HepG2 (cell line): ENCODE results near the gene PAFAH1B2. TPM values are rescaled to one million over a fixed set of nuclear protein-coding genes. Genes with fewer than 3 reads are reported as not detected.

Experiments used
- ATAC-seq: fragments of 200-7000 bp; cut with Tn5 transposase; 3 replicates; pipeline ENCODE4 v1.9.1; 2020; ENCODE audit warnings: mild to moderate bottlenecking, moderate library complexity
- BruUV-seq: library from RNA; stranded (reverse); fragments of 400-500 nt; replicated peaks from 2 replicates; lab custom pipeline; 2021; lab: Mats Ljungman, UMichigan
- CTCF ChIA-PET: fragments of 300-600 bp; formaldehyde crosslinking; extraction: SDS; loops from one replicate; lab custom pipeline; 2021; ENCODE audit warnings: low total read pairs, inconsistent platforms, low intra/inter-chr PET ratio; lab: Yijun Ruan, JAX
- POLR2A ChIA-PET: fragments of 350-600 bp; sonication (Branson Sonifier 250); formaldehyde crosslinking; loops from one replicate; lab custom pipeline; 2020; ENCODE audit warnings: antibody characterized with exemption, inconsistent platforms; lab: Yijun Ruan, JAX
- DNase-seq: peaks from one replicate; pipeline ENCODE4 v3.0.0-alpha.2; 2015; ENCODE audit warnings: low spot score
- FAIRE-seq: peaks from 3 replicates; lab custom pipeline; 2011; peaks lifted over from hg19 to GRCh38; lab: Jason Lieb, UNC
- H2AFZ ChIP-seq: one replicate; pipeline ENCODE4 v1.6.1; 2011; ENCODE audit warnings: low read length, inconsistent platforms
- H3K27ac ChIP-seq: fragments of 300-600 bp; 3 replicates; pipeline ENCODE4 v1.8.0; 2011; ENCODE audit warnings: mixed run types, mild to moderate bottlenecking, mixed read lengths, low read length, inconsistent platforms; ENCODE audit not compliant: insufficient read depth; ENCODE audit errors: extremely low read length
- H3K27me3 ChIP-seq, 2 experiments: fragments of 200-600 bp in 1 of 2; 2 replicates in 1 of 2; 3 replicates in 1 of 2; pipeline versions ENCODE4 v1.6.0 to v1.8.0; 2011; ENCODE audit warnings: low read length in 2 of 2, mild to moderate bottlenecking in 2 of 2, moderate library complexity in 2 of 2, inconsistent platforms in 1 of 2; ENCODE audit not compliant: insufficient read depth in 2 of 2, control insufficient read depth in 1 of 2
- H3K36me3 ChIP-seq, 2 experiments: fragments of 200-600 bp in 1 of 2; replicated peaks in 1 of 2; 2 replicates in 1 of 2; 3 replicates in 1 of 2; pipeline versions ENCODE4 v1.5.1 to v1.8.0; 2011; ENCODE audit warnings: low read length in 2 of 2, inconsistent platforms in 1 of 2; ENCODE audit not compliant: insufficient read depth in 2 of 2, control insufficient read depth in 1 of 2
- H3K4me1 ChIP-seq: 2 replicates; pipeline ENCODE4 v1.5.1; 2012; ENCODE audit warnings: low read length, inconsistent platforms; ENCODE audit not compliant: insufficient read depth
- H3K4me2 ChIP-seq: 2 replicates; pipeline ENCODE4 v1.6.0; 2011; ENCODE audit warnings: low read depth, low read length, inconsistent platforms
- H3K4me3 ChIP-seq, 3 experiments: fragments of 200-600 bp in 1 of 3; sonication (generic), shearing (Covaris generic) in 1 of 3; replicated peaks in 1 of 3; 2 replicates each; pipeline ENCODE4 v1.5.1; 2011 to 2016; ENCODE audit warnings: low read length in 3 of 3, inconsistent platforms in 2 of 3, low read depth in 2 of 3, mild to moderate bottlenecking in 2 of 3, control low read depth in 1 of 3, mixed read lengths in 1 of 3; ENCODE audit not compliant: insufficient read depth in 1 of 3
- H3K79me2 ChIP-seq: one replicate; pipeline ENCODE4 v1.6.1; 2011; ENCODE audit warnings: low read length, inconsistent platforms; ENCODE audit not compliant: insufficient read depth
- H3K9ac ChIP-seq: 2 replicates; pipeline ENCODE4 v1.6.0; 2011; ENCODE audit warnings: mild to moderate bottlenecking, low read depth, low read length, inconsistent platforms; ENCODE audit not compliant: insufficient read depth
- H3K9me3 ChIP-seq: 2 replicates; pipeline ENCODE4 v1.5.1; 2012; ENCODE audit warnings: mild to moderate bottlenecking, low read length
- H4K20me1 ChIP-seq: 2 replicates; pipeline ENCODE4 v1.6.0; 2011; ENCODE audit warnings: inconsistent platforms, mild to moderate bottlenecking, low read length, moderate library complexity; ENCODE audit not compliant: insufficient read depth
- ELF1 ChIP-seq: sonication (generic); formaldehyde crosslinking; IDR thresholded peaks from 2 replicates; pipeline ENCODE4 v1.4.0; 2020; ENCODE audit warnings: missing genetic modification reagents
- HIC2 ChIP-seq: sonication (generic); formaldehyde crosslinking; IDR thresholded peaks from 2 replicates; pipeline ENCODE4 v1.9.0; 2022; ENCODE audit warnings: low read depth, missing genetic modification reagents
- HOXA9 ChIP-seq: sonication (generic); formaldehyde crosslinking; IDR thresholded peaks from 2 replicates; pipeline ENCODE4 v1.8.1; 2022; ENCODE audit warnings: missing genetic modification reagents, mild to moderate bottlenecking, moderate library complexity, borderline replicate concordance
- JUN ChIP-seq: sonication (generic); formaldehyde crosslinking; IDR thresholded peaks from 2 replicates; pipeline ENCODE4 v1.4.0; 2020; ENCODE audit warnings: mild to moderate bottlenecking, missing genetic modification reagents
- KLF12 ChIP-seq: sonication (generic); formaldehyde crosslinking; IDR thresholded peaks from 2 replicates; pipeline ENCODE4 v1.4.0; 2020; ENCODE audit warnings: missing genetic modification reagents, borderline replicate concordance
- MYNN ChIP-seq: sonication (generic); formaldehyde crosslinking; IDR thresholded peaks from 2 replicates; pipeline ENCODE4 v1.4.0; 2020; ENCODE audit warnings: mild to moderate bottlenecking, low read depth, missing genetic modification reagents
- RFXANK ChIP-seq: IDR thresholded peaks from 2 replicates; pipeline ENCODE4 v1.6.1; 2016
- ZBTB8A ChIP-seq: sonication (generic); formaldehyde crosslinking; IDR thresholded peaks from 2 replicates; pipeline ENCODE4 v1.4.0; 2020; ENCODE audit warnings: mild to moderate bottlenecking, low read depth, missing genetic modification reagents, borderline replicate concordance
- ZFP90 ChIP-seq: sonication (generic); formaldehyde crosslinking; IDR thresholded peaks from 2 replicates; pipeline ENCODE4 v1.8.0; 2022; ENCODE audit warnings: missing genetic modification reagents, mild to moderate bottlenecking, inconsistent platforms, borderline replicate concordance
- ZNF143 ChIP-seq: sonication (generic); formaldehyde crosslinking; IDR thresholded peaks from 2 replicates; pipeline ENCODE4 v1.4.0; 2020; ENCODE audit warnings: missing genetic modification reagents
- WGBS: methylation state at CpG from one replicate; pipeline ENCODE4 v1.1.6; 2017; ENCODE audit warnings: low lambda C conversion rate; 5-methylcytosine and 5-hydroxymethylcytosine counted together
- in situ Hi-C: cut with HindIII; loops from 2 replicates; pipeline ENCODE4 v1.10.0; 2017; ENCODE audit warnings: low pct_unique_long_range_greater_than_20kb; ENCODE audit not compliant: extremely low pct_ligation_motif_present
- intact Hi-C: fragments of 100-400 bp; cut with micrococcal nuclease; formaldehyde crosslinking; loops from one replicate; pipeline ENCODE4 v1.10.0; 2022; ENCODE audit not compliant: unreplicated experiment
- polyA plus RNA-seq, 8 experiments: library from polyadenylated mRNA; depleted of rRNA in 3 of 8; stranded (reverse) in 7 of 8; unstranded in 1 of 8; fragments of >200 nt; fragmentation: Illumina TruSeq in 4 of 8; extraction: Trizol in 4 of 8; gene quantifications; 2 replicates each; pipeline versions ENCODE4 v1.2.1 to v1.2.3, GENCODE V29; 2011 to 2016; ENCODE audit warnings: low read depth in 4 of 8, missing spikeins in 1 of 8, mixed read lengths in 1 of 8; ENCODE audit not compliant: insufficient read depth in 1 of 8
- total RNA-seq, 5 experiments: library from RNA; depleted of rRNA; stranded (reverse); fragments of >200 nt; fragmentation: Illumina TruSeq; extraction: Trizol; gene quantifications; 2 replicates each; pipeline ENCODE4 v1.2.3, GENCODE V29; 2016; ENCODE audit warnings: low read depth in 1 of 5
- TF ChIP-seq, protein P1 (sequence below): sonication (generic); formaldehyde crosslinking; IDR thresholded peaks from 2 replicates; pipeline ENCODE4 v1.8.1; 2023; ENCODE audit warnings: mild to moderate bottlenecking, missing genetic modification reagents

PAFAH1B2 gene
- total and polyA plus RNA-seq, 2 of the 13 experiments (the other 11 are each of a cell fraction or from before 2014, with no cell fraction given), result 28.8 to 104 TPM

DNA sequence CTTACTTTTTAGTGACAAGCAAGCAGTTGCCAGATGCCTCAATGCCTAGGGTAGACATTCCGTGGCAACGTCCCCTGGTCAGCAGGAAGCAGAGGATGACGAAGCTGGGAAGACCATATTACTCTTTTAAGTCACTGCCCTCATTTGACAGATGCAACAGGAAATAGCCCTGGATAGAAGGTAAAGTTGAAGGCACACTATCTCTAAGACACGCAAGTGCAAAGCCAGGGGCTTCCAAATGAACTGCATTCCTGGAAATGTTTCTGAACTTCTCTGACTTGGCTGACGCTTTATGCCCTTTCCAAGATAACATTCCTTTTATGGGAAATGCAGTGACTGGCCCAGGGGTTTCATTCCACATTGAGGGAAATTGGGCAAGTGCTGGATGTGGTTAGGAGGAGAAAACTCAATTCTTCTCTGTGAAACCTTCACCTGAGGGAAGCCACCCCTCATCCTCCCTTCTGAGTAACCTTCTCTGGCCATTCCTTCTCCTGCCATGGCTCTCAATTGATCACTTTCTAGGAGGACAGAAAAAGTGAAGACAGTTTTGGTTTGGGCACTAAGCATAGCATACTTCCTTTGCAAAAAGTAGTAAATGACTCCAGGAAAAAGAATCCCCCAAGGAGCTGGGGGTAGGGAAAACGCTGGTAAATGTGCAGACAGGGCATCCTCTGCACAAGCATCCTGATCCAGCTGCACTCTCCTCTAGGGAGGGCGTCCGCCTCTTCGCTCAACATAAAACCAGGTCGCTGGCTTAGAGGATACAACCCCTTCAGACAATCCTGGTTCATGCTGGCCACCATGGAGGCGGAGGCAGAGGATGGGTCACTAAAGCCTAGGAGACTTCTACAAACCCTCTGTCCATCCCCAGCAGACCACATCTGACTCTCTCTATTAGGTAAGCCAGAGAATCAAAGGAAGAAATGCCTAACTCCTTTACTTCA is 73.3 kb downstream of the PAFAH1B2 start:
- in situ Hi-C loops (no loop called here), intact Hi-C loops (no loop called here)
- H3K27ac ChIP-seq, result no peak overlapping the region
- DNase-seq (no peak), ATAC-seq (no peak), FAIRE-seq (no peak)
- WGBS, result 84% methylated on average over 11 of the region's 11 CpGs
- no peaks in the 10 kb centered on the region for H3K9me3 ChIP-seq
- TF ChIP-seq, protein P1, sequence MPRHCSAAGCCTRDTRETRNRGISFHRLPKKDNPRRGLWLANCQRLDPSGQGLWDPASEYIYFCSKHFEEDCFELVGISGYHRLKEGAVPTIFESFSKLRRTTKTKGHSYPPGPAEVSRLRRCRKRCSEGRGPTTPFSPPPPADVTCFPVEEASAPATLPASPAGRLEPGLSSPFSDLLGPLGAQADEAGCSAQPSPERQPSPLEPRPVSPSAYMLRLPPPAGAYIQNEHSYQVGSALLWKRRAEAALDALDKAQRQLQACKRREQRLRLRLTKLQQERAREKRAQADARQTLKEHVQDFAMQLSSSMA (CRISPR knock-in tag), result no peak
- TF ChIP-seq HOXA9 (CRISPR knock-in tag) (no peak), ZFP90 (CRISPR knock-in tag) (no peak), ELF1 (no peak), KLF12 (no peak), MYNN (CRISPR knock-in tag) (no peak), ZNF143 (no peak), ZBTB8A (CRISPR knock-in tag) (no peak), JUN (CRISPR knock-in tag) (no peak), HIC2 (CRISPR knock-in tag) (no peak), RFXANK (no peak)
- no peak overlapping the region for H3K4me3 ChIP-seq
- no peaks in the 10 kb centered on the region for H3K79me2 ChIP-seq
- no peaks in the 10 kb centered on the region for H3K27me3 ChIP-seq
- no peak overlapping the region for H2AFZ ChIP-seq
- no peaks in the 10 kb centered on the region for H4K20me1 ChIP-seq
- H3K4me1 ChIP-seq, result peaks cover 9% of the 10 kb centered on the region; the same call in 1 of the 2 replicates
- POLR2A ChIA-PET, result no interaction called here
- no peak overlapping the region for H3K9ac ChIP-seq
- CTCF ChIA-PET, result no interaction called here
- peaks cover 0 to 20% of the 10 kb centered on the region in 2 experiments; a peak in 2 of 5 replicates for H3K36me3 ChIP-seq
- BruUV-seq, result no TSS peak
- H3K4me2 ChIP-seq, result no peak overlapping the region
